Urothelium cell line (cell line): Measurements from ENCODE around the gene JMJD4.
A peak's percentile ranks its signal among the peaks of the same experiment; 100 is the strongest.

Source experiments
- DNase-seq: peaks from one replicate; pipeline ENCODE4 v3.0.0; 2011; ENCODE audit warnings: low spot score, mixed read lengths
- FAIRE-seq: peaks from 2 replicates; lab custom pipeline; 2011; peaks lifted over from hg19 to GRCh38; lab: Jason Lieb, UNC

JMJD4 gene

DNA sequence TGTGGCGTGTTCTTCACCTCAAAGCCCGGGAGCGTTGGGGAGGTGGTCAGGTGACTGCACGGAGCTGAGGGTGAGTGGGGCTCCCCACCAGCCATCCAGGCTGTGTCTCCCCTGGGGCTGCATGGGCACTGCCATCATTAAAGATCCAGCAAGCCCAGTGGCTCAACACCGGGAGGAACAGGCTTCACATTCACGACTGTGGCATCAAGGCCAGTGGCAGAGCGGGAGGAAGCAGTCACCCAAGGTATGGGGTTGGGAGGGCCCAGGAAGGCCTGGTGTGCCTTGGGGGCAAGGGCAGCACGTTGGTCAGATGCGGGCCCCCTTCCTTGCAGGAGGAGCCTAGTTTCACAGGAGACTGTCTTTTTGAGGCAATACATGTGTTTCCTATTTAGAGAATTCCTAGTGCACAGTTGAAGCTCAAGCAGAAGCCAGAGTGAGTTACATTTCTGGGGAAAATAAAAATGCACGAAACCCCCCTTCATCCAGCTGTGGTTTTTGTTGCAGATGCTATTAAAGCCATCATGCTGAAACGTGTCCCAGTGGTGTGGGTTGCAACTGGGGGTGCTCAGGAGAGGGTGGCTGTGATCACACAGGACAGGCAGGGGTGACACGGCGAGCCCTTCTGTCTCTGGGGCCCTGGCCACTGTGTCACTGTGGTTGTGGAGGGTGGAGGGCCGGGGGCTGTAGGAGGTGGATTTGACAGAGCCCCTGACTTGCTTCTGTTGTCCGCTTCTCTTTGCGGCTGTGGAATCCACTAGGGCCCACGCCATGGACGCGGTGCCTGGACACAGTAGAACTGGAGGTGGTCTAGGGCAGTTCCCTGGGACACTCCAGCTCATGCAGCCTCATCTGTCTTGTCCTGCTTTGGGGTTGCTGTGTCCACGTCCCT, 34.2 kb upstream of the JMJD4 start:
- no peak for DNase-seq
- FAIRE-seq: no peak

DNA sequence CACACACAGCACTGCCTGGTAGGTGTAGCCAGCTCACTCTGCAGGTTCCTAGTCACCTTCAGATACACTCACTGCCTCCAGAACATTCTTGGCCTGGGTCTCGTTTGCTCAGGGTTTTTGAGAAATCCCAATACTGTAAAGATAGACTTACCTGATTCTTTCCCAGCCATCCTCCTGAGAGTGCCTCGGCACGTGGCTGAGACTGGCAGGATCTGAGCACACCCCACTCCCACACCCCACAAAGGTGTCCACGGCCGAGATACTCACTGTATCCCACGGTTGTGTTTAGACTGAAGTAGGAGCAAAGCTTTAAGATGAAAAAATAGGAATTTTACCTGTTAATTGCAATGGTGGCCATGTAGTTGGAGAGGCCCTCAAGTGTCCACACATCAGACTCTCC, 33.5 kb upstream of the JMJD4 start:
- DNase-seq: no peak
- FAIRE-seq: no peak

DNA sequence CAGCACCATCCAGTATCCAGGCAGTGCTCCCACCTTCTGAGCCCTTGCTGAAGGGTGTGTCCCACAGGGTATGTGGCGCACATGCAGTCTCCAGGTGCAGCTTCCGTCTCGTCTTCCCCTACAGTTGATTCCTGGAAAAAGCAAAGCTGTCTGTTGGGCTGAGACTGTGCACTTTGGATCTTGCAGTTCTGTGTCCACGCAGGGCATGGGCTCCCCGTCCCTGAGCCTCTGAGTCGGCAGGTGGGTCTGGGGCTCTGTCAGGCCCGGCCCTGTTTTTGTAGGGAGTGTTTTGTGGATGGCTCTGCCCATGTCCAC, 33.0 kb upstream of the JMJD4 start:
- no peak for DNase-seq
- no peak for FAIRE-seq

DNA sequence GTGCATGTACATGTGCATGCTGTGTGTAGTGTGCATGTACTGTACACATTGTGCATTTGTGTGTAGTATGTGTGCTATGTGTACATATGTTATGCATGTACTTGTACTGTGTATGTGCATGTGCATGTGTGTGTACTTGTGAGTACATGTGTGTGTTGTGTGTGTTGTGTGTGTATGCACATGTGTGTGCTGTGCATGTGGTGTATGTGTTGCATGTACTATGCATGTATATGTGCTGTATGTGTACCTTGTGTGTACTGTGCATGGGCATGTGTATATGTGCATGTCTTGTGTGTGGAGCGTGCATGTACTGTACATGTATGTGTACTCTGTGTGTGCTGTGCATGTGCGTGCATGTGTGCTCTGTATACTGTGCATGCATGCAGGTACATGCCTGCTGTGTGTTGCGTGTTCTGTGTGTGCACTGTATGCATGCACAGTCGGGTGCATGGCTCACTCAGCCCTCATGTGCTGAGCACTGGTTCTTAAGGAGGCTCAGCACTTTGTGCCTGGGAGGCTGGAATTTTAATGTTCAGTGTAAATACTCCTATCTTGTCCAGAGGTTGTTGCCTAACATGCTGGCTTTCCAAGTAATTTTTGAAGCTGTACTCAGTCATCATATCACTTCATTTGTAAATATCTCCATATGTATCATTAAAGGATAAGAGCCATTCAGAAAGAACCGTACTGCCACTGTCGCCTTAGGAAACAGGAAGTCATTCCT, 32.5 kb upstream of the JMJD4 start:
- DNase-seq (no peak), FAIRE-seq (peak; percentile 99)

DNA sequence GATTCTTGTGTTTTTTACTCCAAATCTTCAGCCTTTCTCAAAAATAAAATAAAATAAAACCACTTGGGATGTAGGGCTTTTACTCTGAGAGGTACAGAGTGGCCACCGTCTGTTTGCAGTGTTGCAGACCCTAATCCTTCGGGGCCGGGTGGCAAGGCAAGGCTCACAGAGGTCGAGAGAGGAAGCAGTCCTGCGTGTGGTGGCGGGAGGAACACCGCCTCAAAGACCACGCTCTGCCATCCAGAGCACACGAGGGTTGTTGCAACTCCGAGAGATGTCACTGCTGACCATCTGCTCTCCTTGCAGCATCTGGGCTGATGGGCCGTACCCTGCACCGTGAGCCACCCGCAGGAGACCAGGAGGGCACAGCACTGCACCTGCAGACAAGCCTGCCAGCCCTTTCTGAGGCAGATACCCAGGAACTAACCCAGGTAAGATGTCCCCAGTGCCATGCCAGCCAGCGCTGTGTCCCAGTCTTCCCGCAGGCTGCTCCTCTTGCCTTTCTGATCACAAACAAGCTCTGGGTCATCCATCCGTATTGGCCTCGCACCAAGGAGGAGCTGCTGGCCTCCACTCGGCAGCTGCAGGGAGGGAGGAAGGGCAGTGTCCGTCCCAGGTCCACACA, 31.7 kb upstream of the JMJD4 start:
- no peak for DNase-seq
- FAIRE-seq: no peak

DNA sequence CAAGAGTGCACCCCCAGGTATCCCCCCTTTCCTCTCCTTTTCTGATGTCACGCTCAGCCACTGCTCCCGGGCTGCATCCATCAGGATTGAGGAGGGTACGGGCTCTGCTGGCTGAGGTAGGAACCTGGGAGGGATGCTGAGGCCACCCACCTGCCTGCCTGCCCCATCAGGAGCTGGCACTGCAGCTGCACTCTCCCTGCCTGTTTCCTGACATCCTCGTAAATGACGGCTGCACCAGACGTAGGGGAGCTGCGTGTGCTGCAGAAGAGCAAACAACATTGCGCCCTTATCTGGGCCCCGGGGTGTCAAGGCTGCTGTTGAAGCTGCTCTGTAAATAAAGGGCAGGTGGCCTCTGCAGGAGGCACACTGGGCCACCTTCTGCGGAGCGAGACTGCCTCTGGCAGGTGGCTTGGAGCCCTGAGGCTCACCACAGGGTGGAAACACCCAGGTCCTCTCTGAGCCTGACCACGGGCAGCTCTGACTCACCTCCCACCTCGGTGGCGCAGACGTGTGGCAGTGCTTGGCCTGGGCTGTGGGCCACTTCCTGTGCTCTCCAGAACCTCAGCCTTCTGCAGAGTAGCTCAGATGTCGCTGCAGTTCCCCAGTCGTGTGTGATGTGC, 31.0 kb upstream of the JMJD4 start:
- peak; percentile 48 for DNase-seq
- no peak for FAIRE-seq

DNA sequence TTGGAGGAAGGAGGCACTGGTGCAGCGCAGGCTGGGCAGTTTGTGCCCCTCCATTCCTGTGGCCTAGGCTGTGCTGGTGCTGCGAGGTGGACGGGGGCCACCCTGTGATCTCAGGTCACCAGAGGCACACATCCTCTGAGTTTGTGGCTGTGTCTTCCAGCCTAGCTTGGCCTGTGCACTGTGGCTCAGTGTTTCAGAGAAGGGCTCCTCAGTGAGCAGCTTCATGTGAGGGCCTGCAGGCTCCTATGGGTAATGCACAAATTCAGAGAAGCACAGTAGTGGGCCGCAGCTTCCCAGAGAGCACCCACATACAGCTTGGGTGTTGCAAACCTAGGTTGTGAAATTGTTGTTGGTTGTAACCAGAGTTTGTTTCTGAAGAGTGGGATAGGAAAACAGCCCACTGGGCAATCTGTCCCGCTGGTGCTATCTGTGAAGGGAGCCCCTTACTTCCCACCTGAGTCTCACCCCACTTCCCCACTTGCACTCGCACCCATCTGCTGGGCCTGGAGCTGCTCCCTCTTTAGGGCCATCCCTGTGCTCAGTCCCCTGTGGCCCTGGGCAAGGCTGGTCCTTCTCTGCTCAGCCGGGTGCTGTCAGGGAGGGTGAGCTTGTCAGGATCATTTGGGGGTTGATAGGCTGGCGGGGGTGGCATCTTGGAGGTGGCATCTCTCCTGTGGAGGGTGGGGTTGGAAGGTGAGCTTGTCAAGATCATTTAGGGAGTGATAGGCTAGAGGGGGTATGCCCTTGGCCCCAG, 30.3 kb upstream of the JMJD4 start:
- FAIRE-seq (no peak), DNase-seq (no peak)

DNA sequence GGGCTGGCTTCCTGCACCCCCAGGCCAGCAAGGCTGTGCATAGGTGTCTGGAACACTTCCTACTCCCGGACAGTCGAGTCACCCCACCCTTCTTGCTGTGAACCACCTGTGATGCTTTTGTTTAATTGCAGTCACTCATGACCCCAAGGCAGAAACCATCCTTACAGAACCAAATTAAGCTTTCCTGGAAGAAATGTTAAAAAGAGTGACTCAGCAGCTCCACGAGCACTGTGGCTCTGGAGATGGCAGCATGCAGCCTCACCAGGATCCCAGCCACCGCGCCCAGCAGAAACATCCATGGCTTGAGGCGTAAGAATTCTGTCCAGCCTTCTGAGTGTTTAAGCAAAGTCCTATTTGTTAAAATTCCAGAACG, 28.9 kb upstream of the JMJD4 start:
- peak; percentile 25 for DNase-seq
- no peak for FAIRE-seq

DNA sequence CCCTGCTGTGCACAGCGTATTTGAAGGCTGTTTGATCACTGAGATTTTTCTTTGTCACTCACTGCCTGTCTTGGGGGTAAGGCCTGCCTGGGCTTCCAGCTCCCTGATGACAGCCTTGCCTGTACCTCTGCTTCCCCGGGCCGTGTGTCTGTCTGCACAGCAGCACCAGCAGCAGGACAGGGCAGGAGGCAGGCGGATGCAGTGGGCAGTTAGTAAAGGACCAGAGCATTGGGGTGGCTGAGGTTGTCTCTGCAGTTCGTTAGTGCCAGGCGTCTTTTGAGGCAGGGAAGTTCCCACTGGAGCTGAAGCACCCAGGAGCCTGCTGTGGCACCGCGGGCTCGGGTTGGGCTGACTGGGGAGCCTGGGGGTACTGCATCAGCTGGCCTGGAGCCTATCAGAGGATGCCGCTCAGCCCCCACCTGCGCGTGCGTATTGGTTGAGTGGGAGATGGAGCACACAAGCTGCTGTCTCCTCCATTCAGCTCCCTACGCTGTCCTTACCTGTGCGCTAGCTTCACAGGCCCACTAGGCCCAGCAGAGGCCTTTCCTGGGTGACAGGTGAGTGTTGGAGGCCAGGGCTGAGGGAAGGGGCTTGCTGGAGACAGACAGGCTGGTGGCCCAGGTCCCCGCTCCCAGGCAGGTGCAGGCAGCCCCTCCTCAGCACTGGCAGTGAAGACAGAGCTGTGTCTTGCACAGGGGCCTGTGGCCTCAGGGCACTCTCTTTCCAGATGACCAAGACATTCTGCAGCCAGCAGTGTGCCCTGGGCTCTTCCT, 28.3 kb upstream of the JMJD4 start:
- FAIRE-seq (no peak), DNase-seq (no peak)

DNA sequence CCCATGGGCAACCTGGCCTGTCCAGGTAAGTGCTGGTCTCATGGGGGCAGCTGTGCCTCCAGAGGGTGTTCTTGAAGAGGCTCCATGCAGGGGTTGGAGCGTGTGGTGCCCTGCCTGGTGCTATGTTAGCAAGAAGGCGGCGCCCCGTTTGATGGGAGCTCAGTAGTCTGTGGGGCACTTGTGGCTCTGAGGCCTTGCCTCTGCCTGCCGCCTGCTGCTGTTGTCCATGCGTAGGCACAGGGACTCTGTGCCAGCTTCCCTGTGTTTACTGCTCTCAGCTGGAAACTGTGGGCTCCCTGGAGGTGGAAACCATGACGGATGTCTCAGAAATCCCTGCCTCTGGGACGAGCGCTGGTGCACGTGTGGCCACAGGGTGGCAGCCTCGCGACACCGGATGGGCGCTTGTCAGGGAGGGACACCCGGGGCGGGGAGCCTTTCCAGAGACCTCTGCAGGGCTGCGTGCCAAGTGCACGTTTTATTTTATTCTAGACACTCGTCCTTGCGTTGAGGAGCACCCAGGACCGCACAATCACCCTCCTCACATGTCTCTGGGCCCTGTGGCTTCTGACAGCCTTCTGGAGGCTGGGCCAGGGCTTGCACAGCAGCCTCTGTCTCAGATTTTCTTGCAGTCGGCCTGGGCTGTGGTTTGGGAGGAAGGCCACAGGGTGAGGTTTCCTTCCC, 27.3 kb upstream of the JMJD4 start:
- FAIRE-seq: peak; percentile 17

DNA sequence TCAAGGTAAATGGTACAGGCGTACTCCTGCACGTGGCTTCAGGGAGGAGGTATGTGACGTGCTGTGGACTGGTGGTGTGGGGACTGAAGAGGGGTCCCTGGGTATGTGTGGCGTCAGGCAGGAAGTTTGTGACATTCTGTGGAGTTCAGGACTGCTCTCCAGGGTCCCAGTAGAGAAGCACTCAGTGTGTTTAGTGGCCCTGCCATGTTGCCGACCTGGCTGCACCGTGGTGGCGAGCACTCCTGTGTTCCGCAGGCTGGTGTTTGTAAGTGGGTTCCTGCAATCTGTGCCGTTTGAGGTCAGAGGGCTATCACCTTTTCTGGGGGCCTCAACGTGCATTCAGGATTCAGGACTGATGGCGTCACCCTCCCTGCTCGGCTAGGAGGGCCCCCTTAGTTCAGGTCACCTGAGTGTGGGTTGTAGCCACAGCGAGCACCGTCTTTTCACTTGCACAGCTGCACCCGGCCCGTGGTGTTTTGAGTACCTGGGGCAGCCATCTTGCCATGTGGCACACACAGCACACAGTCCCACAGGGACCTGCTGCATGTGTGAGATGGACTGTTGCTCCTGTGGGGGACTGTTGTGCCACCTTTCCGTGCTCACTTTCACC, 26.6 kb upstream of the JMJD4 start:
- DNase-seq: no peak
- peak; percentile 66 for FAIRE-seq

More for the DNA sequence above, 27.3 kb upstream of the JMJD4 start:
- peak; percentile 89 for DNase-seq

DNA sequence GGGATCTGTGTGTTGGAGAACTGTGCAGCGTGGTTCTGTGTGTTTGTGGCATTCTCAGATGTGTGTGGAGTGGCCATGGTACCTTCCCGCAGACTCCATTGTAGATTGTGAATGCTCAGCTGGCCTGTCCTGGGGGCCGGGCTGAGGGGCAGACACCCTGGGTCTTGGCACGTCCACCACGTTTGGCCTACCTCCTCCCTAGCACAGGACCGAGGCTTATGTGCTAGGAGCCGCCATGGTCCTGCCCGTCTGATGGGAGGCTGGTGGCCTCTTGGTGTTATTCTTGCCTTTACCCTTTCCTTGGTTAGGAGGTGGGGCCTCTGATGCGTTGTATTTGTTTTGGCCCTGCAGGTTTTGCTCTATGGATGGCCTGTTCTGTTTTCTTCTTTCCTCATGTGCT, 25.3 kb upstream of the JMJD4 start:
- FAIRE-seq: no peak

DNA sequence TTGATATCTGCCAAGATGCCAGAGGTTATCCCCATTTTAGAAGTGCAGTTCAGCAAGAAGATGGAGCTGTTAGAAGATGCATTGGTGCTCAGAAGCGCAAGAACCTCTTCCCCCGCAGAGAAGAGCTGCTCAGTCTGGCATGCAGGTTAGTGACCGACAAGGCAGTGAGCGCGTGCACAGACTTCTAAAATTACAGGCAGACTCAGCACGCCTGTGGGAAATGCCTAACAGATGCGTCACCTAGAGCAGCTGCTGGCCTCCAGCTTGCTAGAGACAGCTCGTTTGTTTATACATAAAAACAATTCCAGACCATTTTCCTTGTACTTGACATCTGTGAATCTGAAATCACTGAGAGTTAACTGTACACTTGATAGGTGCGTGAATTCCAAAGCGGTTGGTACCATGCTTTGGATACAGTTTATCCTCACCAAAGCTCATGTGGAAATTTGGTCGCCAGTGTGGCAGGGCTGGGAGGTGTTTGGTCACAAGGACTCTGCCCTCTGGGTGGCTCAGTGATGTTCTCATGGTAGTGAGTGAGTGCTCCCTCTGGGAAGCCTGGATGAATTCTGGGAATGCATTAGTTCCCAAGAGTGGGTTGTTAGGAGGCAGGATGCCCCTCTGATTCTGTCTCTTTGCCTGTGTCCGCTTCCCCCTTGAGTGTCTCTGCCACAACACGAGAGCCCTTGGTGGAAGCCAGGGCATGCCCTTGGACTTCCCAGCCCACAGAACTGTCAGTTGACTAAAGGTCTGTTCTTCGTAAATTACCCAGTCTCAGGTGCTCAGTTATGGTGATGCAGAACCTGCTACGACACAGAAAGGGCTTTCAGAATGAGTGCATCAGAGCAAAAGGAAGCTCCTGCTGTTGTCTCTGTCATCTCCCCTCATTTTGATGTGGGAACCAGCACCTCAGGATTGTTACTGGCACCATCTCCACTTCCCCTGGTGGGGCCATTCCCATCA, 24.5 kb upstream of the JMJD4 start:
- peak; percentile 92 for DNase-seq
- peak; percentile 35 for FAIRE-seq

More for the DNA sequence above, 25.3 kb upstream of the JMJD4 start:
- no peak for DNase-seq

DNA sequence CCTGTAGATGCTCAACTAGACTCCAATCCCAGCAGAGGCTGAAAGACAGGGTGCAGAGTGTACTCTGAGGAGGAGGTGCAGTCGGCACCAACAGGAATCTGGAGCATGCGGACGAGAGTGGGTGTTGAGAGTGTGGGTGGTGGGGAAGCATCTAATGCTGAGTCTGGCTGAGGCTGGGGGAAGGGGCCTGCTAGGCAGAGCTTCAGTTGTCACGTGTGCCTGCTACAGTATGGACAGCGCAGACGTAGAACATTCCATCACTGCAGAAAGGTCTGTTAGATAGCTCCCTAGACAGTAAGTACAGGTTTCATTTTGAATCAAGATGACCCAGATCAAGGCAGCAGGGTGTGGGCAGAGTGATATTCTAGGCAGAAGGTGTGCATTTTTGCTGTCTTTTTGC, 23.3 kb upstream of the JMJD4 start:
- no peak for FAIRE-seq

DNA sequence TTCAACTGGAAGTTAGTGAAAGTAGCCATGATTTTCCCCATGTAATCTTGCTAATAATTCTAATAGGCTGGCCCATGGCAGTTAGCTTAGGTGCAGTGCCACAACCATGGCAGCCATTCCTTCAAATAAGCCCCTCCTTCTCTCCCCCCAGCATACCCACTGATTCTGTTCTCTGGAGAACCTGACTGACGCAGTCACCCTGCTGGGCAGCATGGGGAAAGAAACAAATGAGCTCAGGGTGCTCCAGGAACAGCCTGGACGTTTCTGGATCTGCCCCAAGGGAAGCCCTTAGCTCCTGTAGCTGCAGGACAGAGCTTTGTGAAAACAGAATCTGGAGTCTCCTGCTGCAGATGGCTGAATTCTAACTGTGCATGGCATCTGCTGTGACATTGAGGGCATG, 22.7 kb upstream of the JMJD4 start:
- FAIRE-seq: no peak

More for the DNA sequence above, 23.3 kb upstream of the JMJD4 start:
- no peak for DNase-seq

DNA sequence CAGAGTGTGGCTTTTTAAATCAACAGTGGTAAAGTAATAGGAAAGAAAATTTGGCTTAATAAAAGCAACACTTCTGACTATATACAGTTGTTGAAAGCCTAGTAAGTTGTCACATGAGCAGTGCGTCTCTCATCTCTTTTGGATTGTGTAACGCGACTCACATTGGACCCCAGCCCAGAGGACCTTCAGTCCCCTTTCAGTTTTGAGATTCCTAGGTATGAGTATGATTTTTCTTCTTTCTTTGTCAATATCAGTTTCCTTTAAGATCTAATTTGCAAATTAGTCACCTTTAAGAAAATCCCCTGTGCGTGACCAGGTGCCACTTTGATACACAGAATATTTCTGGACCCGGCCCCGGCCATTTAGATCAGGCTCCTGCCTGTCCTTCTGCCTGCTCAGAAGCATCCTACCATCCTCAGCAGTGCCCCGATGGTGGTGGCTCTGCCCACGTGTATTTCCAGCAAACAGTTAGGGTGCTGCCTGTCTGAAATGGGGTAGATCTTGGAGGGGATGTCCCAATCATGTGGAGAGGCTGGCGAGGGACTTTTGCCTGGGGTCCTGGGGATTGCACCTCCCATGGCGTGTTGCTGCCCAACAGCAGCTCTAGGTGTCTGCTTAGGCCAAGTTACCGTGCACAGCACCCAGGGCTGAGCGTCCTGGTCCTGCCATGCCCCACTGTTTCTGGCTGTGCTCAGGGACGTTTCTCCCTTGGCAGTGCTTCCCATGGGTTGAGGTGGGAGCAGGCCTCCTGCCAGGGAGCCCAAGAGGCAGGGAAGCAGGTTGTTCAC, 21.3 kb upstream of the JMJD4 start:
- no peak for FAIRE-seq
- DNase-seq: no peak

More for the DNA sequence above, 22.7 kb upstream of the JMJD4 start:
- no peak for DNase-seq

DNA sequence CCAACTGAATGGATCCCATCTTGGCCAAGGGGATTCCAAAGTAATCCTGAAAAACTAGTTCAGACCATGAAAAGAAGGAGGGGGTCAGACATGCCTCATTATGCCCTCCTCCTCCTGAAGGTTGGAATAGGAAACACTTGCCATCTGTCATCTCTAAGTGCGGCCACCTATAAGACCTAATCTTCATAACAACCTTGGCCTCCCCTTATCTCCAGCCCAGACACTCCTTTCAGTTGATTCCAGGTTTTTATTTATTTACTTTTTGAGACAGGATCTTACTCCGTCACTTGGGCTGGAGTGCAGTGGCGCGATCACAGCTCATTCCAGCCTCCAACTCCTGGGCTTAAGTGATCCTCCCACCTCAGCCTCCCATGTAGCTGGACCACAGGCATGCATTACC, 19.9 kb upstream of the JMJD4 start:
- DNase-seq: no peak
- no peak for FAIRE-seq
